HG02623 (cell line): Measurements from ENCODE around the gene NAA60.
"Not testable (repeated sequence)": the region's sequence is repeated elsewhere in the genome, so short reads cannot be mapped to it uniquely, and the experiment has no call there.

Source experiments
- ATAC-seq: cut with Tn5 transposase; IDR thresholded peaks from one replicate; pipeline ENCODE4 v1.9.1; 2021; ENCODE audit warnings: moderate library complexity; ENCODE audit not compliant: unreplicated experiment

The NAA60 gene

DNA sequence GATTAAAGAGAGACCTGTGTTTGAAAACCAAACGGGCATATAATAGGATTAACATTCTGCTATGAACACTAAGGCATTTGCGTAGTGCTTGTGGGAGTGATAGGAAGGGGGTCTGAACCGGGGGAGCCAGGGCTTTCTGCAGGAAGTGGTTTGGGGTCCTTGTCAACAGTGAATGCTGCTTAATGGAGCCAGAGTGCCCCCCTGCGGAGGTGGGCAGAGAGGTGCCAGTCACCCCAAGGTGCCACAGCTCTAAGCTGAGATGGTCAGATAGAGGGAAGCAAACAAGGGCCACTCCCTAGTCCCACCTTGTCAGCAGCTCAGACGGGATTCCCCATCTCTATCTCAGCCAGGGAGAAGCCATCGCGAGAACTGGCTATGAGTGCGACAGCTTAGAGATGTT, 17.7 kb downstream of the NAA60 start:
- ATAC-seq, result no peak

DNA sequence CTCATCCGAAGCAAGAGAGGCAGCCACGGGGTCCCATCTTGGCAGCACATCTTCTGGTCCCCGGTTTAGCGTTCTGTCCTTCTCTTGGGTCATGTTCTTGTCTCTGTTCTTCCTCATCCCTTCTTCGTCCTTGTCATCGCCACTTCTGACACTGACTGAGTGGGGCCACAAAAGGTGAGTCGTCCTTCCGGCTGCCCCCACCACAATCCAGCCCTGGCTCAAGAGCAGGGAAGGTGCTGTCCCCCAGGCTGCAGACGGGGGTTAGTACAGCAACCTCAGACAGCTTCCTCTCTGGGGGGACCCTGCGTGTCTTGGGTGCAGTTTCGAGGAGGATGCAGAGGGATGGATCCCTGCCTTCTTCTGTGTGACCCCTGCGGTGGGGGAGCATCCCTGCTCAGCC, 21.8 kb downstream of the NAA60 start:
- no peak for ATAC-seq

DNA sequence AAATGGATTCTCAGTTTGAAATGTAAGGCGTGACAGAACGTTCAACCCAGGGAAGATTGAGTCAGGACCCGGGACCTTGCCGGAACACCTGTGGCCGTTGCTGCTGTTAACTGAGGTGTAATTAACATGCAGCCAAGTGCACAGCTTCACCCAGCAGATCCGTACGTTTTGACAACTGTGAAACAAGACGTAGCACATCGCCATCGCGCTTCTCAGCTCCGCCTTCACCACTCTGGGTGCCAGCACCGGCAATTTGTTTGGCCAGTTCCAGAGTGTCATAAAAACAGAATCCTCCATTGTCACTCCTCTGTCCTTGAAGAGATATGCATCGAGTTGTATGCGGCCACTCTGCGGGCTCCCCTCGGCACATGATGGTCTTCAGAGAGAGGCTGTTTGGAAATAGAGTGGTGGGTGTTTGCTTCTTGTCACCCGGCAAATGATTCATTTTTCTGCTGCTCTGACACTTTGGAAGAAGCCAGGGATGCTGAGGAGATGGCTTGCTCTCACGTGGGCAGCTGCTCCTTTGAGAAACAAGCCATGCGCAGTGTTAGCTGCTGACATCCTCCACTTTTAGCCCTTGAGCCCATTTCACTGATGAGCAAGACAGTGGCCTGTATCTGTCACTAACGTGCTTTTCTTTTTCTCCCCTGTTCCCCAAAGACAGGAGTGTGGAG, 22.6 kb downstream of the NAA60 start:
- no peak for ATAC-seq

DNA sequence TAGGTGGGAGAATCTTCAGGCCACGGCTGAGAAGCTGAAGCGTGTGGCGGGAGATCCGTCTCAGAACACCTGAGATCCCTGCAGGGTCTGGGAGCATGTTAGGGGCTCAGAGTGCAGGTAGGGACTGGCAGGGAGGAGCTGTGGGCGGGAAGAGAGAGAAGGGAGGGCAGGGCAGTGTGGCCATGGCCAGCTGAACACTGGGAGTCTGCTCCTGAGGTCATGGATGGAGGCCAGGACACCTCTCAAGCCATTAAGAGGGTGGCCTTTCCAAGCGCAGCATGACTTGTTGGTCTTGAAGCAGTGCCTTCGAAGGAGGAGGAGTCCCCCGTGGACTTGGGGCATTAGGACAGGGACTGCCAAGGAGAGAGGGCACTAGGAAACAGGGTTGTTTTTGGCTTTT, 23.7 kb downstream of the NAA60 start:
- no peak for ATAC-seq

DNA sequence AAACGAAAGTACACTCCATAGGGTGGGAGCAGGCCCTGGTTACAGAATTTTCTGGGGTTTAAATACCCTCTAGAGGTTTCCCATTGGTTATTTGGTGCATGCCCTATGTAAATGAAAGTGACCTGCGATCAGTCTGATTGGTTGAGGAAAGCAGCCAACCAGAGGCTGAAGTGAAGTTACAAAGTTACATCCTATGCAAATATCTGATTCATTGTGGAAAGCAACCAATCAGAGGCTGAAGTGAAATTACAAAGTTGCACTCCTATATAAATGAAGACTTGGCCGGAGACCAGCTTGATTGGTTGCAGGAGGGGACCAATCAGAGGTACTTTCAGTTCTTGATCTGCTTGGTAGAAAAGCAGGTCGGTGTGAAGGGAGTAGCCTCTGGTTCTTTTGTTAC, 24.4 kb downstream of the NAA60 start:
- no peak for ATAC-seq

DNA sequence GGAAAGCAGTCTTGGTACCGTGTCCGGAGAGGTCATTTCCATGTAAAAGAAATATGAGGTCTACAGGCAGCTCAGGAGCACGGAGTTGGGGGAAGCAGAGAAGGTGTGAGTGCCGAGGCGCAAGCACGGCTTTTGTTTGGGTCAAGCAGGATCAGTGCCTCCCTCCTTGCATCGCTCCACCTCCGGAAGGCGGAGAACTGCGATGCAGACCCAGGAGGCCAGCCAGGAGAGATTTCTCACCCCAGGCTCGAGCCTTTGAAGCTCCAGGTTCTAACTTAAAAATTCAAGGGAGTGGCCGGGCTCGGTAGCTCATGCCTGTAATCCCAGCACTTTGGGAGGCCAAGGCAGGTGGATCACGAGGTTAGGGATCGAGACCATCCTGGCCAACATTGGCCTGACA, 25.0 kb downstream of the NAA60 start:
- ATAC-seq, result no peak

DNA sequence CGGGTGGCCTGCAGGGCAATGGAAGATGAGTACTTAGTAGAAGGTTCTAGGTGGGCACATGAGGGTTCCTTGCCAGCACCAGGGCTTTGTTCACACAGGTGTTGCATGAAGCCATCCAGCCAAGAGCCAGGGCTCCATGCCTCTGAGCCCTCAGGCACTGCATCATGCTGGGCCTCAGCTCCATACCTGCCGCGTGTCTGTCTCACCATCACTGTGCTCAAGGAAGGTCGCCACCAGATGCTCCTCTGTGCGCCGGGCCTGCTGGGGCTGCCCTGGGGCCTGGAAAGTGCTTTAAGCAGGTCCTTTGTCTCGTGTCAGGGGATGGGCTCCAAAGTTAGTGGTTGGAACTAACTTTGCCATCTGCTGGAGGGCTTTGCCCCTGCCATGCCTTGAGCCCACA, 26.3 kb downstream of the NAA60 start:
- no peak for ATAC-seq

DNA sequence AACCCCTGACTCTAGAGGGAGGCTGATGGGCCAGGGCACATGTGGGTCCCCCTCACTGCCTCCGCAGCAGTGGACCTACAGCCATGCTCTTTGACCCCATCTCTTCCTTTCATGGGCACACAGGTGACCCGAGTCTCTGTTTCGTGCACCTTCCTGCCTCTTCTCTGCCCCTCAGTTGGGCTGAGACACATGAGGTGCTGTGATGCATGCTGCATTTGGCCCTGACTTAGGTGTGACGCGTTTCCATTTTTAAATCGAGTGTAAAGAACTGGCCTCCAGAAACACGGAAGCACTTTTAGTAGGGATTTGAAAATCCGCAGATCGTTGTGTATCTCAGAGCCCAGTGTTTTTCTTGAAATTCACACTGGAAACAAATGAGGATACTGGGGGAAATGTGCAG, 27.2 kb downstream of the NAA60 start:
- no peak for ATAC-seq

DNA sequence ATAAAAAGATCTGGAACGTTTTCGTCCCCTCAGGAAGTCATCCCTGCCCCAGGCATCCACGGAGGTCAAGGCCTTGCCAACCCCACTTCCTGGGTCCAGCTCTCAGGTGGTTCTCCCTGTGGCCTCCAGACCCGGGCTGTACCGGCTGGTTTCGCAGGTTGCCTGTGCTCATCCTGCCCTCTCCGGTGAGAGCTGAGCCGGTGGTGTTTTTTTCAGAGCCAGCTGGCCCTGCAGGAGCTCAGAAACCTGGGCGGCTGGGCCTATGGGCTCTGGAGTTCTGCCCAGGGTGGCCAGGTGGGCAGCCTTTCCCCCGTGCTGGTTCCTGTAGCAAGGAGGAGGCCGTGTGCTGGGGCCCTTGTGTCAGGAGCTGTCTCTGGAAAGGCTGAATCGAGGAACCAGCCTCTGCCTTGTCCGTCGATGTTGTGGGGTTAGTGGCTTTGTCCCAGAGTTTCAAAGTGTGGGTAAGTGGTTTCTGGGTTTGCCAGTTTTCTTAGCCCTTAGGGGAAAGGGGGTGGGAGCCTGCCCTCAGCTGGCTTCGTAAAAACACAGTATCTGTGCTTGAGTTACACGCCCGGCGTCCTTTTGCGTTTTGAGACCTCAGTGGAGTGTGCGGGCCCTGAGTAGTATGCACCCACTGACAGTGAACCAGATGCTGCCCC, 28.2 kb downstream of the NAA60 start:
- no peak for ATAC-seq

DNA sequence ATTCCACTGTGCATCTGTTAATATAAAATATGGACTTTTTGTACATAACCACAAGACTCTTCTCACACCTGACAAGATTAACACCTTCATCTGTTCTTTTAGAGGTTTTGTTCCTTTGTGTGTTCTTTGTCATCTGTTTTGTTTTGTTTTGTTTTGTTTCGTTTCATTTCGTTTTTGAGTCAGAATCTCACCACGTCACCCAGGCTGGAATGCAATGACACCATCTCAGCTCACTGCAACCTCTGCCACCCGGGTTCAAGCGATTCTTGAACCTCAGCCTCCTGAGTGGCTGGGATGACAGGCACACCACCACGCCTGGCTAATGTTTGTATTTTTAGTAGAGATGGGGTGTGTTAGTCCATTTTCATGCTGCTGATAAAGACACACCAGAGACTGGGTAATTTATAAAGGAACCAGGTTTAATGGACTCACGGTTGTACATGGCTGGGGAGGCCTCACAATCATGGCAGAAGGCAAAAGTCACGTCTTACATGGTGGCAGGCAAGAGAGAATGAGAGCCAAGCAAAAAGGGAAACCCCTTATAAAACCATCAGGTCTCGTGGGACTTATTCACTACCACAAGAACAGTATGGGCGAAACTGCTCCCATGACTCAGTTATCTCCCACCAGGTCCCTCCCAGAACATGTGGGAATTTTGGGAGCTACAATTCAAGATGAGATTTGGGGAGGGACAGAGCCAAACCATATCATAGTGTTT, 29.6 kb downstream of the NAA60 start:
- ATAC-seq, result no peak

DNA sequence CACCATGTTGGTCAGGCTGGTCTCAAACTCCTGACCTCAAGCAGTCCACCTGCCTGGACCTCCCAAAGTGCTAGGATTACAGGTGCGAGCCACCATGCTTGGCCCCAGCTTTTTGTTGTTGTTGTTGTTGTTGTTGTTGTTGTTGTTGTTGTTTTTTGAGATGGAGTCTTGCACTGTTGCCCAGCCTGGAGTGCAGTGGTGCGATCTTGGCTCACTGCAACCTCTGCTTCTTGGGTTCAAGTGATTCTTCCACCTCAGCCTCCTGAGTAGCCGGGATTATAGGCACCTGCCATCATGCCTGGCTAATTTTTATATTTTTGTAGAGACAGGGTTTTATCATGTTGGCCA, 30.1 kb downstream of the NAA60 start:
- ATAC-seq, result not testable (repeated sequence)

DNA sequence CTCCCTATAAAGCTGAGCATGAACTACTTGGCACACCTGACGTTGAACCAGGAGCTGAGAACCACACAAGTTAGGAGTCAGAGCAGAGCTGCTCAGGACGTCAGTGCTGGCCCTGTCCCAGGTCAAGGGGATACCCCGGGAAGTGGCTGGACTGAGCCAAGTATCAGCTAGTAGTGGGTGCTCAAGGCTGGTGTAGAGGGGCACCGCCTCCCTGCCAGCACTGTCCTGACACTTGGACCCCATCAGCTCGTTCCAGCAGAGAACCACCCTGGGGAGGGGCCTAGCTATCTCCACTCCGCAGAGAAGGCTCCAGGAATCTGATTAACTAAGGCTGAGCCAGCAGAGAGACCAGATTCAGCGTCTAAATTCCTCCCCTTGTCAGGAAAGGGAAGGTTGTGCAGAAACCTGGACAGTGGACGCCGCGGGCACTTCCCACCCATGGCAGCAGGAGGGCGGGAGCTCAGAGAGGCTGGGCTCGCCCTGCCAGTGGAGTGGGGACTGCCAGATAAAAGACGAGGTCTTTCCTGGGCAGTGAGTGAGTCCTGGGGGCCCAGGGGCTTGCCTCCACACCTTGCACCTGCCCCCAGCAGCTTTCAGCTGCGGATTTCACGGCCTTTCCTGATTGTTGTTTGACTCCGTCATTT, 30.8 kb downstream of the NAA60 start:
- ATAC-seq, result no peak

DNA sequence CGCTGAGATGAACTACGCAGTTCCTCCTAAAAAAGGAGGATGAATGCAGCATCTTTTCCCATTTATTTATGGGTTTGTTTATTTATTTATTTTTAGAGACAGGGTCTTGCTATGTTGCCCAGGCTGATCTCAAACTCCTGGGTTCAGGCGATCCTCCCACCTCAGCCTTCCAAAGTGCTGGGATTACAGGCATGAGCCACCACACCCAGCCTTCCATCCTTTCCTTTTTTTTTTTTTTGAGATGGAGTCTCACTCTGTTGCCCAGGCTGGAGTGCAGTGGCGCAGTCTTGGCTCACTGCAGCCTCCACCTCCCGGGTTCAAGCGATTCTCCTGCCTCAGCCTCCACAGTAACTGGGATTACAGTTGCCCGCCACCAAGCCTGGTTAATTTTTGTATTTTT, 31.4 kb downstream of the NAA60 start:
- ATAC-seq, result not testable (repeated sequence)

DNA sequence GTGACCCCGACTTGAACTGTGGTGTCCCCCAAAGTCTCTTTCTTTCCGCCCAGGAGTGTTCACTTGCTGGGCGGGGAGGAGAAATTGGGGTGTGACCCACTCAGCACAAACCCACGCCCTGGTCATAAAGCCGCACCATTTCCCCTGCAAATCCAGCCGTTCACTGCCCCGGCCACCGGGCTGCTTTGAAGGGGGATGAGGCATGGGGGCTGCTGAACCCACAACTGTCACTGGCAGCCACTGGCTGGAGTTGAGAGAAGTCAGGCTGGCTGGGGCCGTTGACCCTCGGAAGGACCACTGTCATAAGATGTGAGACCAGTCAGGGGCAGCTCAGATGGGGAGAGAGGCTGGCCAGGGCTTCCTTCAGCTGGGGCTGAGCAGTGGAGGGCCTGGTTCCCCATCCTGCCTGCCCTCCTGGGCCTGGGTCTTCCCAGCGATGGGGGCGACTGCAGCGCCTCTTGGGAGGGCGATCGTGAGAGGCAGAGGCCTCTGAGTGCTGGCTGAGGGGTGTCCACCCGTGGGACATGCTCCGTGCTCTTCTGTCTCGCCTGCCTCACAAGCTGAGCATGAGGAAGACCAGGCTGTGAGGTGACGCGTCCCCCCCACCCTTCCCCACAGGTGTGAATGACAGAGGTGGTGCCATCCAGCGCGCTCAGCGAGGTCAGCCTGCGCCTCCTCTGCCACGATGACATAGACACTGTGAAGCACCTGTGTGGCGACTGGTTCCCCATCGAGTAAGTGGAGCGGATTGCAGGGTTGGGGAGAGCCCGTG, 32.3 kb downstream of the NAA60 start:
- no peak for ATAC-seq

DNA sequence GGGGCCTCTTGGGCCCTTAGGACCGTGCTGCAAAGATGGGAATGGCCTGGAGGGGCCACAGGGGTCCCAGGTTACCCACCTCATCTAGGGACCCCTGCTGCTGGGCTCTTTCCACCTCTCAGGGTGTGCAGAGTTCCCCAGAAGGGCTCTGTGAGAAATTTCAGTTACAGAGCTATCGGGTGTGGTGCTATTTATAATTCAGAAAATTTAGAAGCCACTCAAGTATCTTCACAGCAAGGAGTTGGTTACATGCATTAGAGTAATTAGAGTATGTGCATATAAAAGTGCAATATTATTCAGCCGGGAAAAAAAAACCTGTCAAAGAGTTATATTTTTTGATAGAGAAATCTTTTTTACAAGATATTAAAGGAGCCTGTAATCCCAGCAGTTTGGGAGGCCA, 32.9 kb downstream of the NAA60 start:
- ATAC-seq, result no peak

DNA sequence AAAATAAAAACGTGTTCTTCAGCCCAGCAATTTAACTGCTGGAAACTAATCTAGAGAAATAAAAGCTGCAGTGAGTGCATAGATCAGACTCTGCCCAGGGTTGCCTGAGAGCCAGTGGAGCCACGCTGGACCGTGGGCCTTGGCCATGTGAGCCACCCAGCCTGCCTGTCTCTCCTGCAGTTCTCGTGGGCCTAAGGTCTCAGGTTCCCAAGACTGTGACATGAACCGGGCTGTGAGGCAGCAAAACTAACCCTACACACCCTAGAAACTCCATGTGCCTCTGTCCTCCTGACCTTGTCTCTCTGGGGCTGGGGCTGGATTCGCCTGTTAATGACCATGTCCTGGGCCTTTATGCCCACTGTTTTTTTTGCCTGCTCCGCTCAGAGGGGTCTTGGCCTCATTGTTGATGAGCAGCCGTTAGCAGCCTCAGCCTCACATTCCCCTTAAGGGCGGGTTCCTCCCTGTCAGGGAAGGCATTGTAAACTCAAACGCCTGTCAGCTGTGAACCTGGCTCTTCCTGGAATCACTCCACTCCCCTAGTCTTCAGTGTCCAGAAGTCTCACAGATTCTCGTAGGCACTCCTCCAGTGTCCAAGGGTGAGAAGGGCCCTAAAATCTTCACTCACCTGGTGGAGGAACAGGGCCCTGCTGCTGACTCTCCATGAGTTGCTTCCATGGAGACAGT, 34.9 kb downstream of the NAA60 start:
- no peak for ATAC-seq

DNA sequence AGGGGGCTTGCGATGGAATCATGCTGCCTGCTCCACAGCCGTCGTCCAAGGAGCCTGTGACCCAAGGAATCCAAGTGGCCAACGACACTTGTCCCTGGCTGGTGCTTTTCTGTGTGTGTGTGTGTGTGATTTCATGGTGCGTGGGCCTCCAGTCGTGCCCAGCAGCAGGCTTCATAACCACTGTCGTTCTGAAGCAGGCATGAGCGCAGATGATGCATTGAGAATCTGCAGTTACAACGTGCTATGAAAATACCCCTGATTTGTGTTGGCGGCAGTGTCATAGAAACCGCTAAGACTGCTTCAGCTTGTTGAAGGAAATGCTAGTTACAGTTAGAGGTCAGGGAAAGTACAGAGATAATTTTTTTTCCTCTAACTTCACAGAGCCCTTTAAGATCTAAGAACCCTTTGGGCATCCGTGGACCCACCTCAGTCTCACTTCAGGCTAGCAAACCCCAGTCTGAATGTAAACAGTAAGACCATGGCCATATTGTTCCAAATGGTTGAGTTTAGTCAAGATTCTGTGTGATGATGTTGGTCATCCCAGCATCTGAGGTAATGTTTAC, 36.3 kb downstream of the NAA60 start:
- ATAC-seq, result no peak

DNA sequence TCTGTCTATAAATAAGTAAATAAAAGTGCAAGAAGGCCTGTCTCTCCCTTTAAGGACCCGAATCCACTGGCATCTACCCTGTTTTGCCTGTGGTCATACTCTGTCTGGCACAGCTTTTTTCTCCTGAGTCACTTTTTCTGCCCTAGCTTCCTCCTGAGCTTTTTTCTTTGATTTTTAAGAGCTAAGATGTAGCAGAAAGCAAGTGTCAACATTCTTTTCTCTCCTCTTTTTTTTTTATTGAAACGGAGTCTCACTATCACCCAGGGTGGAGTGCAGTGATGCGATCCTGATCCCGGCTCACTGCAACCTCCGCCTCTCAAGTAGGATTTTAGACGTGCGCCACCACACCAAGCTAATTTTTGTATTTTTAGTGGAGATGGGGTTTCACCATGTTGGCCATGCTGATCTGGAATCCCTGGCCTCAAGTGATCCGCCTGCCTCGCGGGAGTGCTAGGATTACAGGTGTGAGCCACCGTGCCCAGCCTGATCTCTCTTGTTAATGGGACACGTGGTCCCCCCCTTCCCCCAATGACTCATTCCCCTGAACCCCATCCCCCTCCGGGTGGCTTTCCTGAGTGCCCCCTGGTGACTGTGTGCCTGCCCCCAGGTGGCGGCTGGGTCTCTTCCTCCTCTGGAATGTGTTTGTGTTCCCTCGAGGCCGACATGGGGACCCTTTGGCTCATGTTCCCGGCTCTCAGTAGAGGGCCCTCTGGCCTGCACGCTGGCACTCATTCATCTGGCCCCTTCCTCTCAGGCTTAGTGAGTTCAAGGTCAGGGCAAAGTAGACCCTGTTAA, 37.6 kb downstream of the NAA60 start:
- ATAC-seq, result no peak
